SK-N-SH treated with all-trans-retinoic acid at 6 μM for 48 hours (cell line): ENCODE measurements around the gene TNS4.

Experiments used
- CREB5 ChIP-seq: fragments of 250-450 bp; sonication (Bioruptor Pico); IDR thresholded peaks from 2 replicates; pipeline ENCODE4 v1.5.1; 2020; ENCODE audit warnings: low read depth, mild to moderate bottlenecking, moderate library complexity
- GLIS3 ChIP-seq: fragments of 250-450 bp; sonication (Bioruptor Pico); IDR thresholded peaks from 2 replicates; pipeline ENCODE4 v1.5.0; 2020; ENCODE audit warnings: mild to moderate bottlenecking, moderate library complexity
- PATZ1 ChIP-seq: fragments of 250-450 bp; sonication (Bioruptor Pico); IDR thresholded peaks from 2 replicates; pipeline ENCODE4 v1.8.0; 2020; ENCODE audit warnings: mild to moderate bottlenecking, moderate library complexity, borderline replicate concordance
- TCF4 ChIP-seq: fragments of 250-450 bp; sonication (Bioruptor Pico); IDR thresholded peaks from 2 replicates; pipeline ENCODE4 v1.8.0; 2021; ENCODE audit warnings: mild to moderate bottlenecking, moderate library complexity, borderline replicate concordance
- ZC3H10 ChIP-seq: fragments of 250-450 bp; sonication (Bioruptor Pico); IDR thresholded peaks from 2 replicates; pipeline ENCODE4 v1.5.1; 2021; ENCODE audit warnings: mild to moderate bottlenecking, moderate library complexity
- ZFP30 ChIP-seq: fragments of 450-650 bp; formaldehyde crosslinking; IDR thresholded peaks from 2 replicates; pipeline ENCODE4 v1.5.0; 2022; ENCODE audit warnings: mild to moderate bottlenecking, moderate library complexity

- TF ChIP-seq ZC3H10 (CRISPR knock-in tag) (no peak), PATZ1 (CRISPR knock-in tag) (no peak), TCF4 (no peak), CREB5 (CRISPR knock-in tag) (no peak), GLIS3 (CRISPR knock-in tag) (no peak), ZFP30 (CRISPR knock-in tag) (no peak)
Measured at GRCh38 chr17:40548982-40549685, 47.7 kb upstream of the TNS4 start.
